B cell (primary cell): Measurements from ENCODE around the gene STEAP4. TPM values are rescaled to one million over a fixed set of nuclear protein-coding genes. Genes with fewer than 3 reads are reported as not detected.

Experiments used
- ATAC-seq: fragments of 200-7000 bp; cut with Tn5 transposase; one replicate; pipeline ENCODE4 v1.10.0; 2021; ENCODE audit warnings: low read depth, mild to moderate bottlenecking, moderate number of reproducible peaks, moderate library complexity
- CTCF ChIA-PET: fragments of 350-600 bp; sonication (Branson Sonifier 250); formaldehyde crosslinking; loops from one replicate; lab custom pipeline; 2021; ENCODE audit warnings: antibody characterized with exemption, inconsistent platforms; lab: Charles Lee
- POLR2A ChIA-PET: fragments of 350-600 bp; sonication (Branson Sonifier 250); formaldehyde crosslinking; loops from one replicate; lab custom pipeline; 2021; ENCODE audit warnings: antibody characterized with exemption; lab: Charles Lee
- DNase-seq: peaks from one replicate; pipeline ENCODE4 v3.0.0; 2013
- H2AFZ ChIP-seq: 2 replicates; pipeline ENCODE4 v1.6.1; 2012; ENCODE audit warnings: mild to moderate bottlenecking, low read depth, low read length; ENCODE audit not compliant: insufficient read depth, poor library complexity, severe bottlenecking
- H3K27ac ChIP-seq, 2 donors: 1 replicate in 1 of 2; 2 replicates in 1 of 2; pipeline ENCODE4 v1.5.1; 2012 to 2013; ENCODE audit warnings: low read length in 2 of 2, mild to moderate bottlenecking in 2 of 2, moderate library complexity in 1 of 2
- H3K27me3 ChIP-seq, 4 experiments: fragments of 200-600 bp in 1 of 4; sonication (generic) in 1 of 4; replicated peaks in 1 of 4; 1 replicate in 2 of 4; 2 replicates in 2 of 4; pipeline versions ENCODE4 v1.6.1 to v1.7.0; 2013 to 2016; ENCODE audit warnings: low read length in 3 of 4, mild to moderate bottlenecking in 2 of 4, mixed read lengths in 1 of 4, moderate library complexity in 1 of 4; ENCODE audit not compliant: insufficient read depth in 4 of 4, control insufficient read depth in 3 of 4; ENCODE audit errors: control extremely low read depth in 1 of 4
- H3K36me3 ChIP-seq, 2 experiments: replicated peaks in 1 of 2; 1 replicate in 1 of 2; 2 replicates in 1 of 2; pipeline versions ENCODE4 v1.6.1 to v1.7.1; 2013; ENCODE audit warnings: low read length in 1 of 2; ENCODE audit not compliant: insufficient read depth in 2 of 2, control insufficient read depth in 1 of 2; ENCODE audit errors: control extremely low read depth in 1 of 2, extremely low read depth in 1 of 2
- H3K4me1 ChIP-seq, 2 donors: fragments of 200-600 bp in 1 of 2; sonication (generic) in 1 of 2; 1 replicate in 1 of 2; 2 replicates in 1 of 2; pipeline versions ENCODE4 v1.5.1 to v1.6.1; 2013 to 2017; ENCODE audit warnings: low read length in 2 of 2; ENCODE audit not compliant: control insufficient read depth in 2 of 2, insufficient read depth in 2 of 2
- H3K4me2 ChIP-seq: replicated peaks from 2 replicates; pipeline ENCODE3; 2012; ENCODE audit warnings: mild to moderate bottlenecking, low read depth, low read length; ENCODE audit not compliant: poor library complexity, severe bottlenecking
- H3K4me3 ChIP-seq, 5 experiments: fragments of 200-600 bp in 1 of 5; sonication (generic) in 1 of 5; 1 replicate in 3 of 5; 2 replicates in 2 of 5; pipeline versions ENCODE4 v1.5.1 to v1.7.0; 2011 to 2016; ENCODE audit warnings: low read length in 4 of 5, mild to moderate bottlenecking in 4 of 5, low read depth in 2 of 5, control low read depth in 1 of 5, moderate library complexity in 1 of 5; ENCODE audit not compliant: insufficient read depth in 1 of 5; ENCODE audit errors: control extremely low read depth in 1 of 5, extremely low read depth in 1 of 5
- H3K79me2 ChIP-seq: fragments of 200-600 bp; sonication (generic); one replicate; pipeline ENCODE4 v1.6.0; 2016; ENCODE audit warnings: low read length; ENCODE audit not compliant: control insufficient read depth, insufficient read depth
- H3K9ac ChIP-seq: fragments of 200-600 bp; sonication (generic); 2 replicates; pipeline ENCODE4 v1.6.1; 2017; ENCODE audit warnings: mild to moderate bottlenecking, low read length, moderate library complexity
- H3K9me3 ChIP-seq, 3 donors: one replicate each; pipeline versions ENCODE4 v1.6.1 to v1.7.1; 2013; ENCODE audit warnings: low read length in 2 of 3; ENCODE audit not compliant: control insufficient read depth in 2 of 3, insufficient read depth in 1 of 3; ENCODE audit errors: control extremely low read depth in 1 of 3
- H4K20me1 ChIP-seq: 2 replicates; pipeline ENCODE4 v1.6.0; 2012; ENCODE audit warnings: mild to moderate bottlenecking, low read length; ENCODE audit not compliant: insufficient read depth, control insufficient read depth, poor library complexity, severe bottlenecking
- H3K27ac Mint-ChIP-seq: one replicate; pipeline ENCODE4 v1.8.0; 2021; ENCODE audit warnings: mixed read lengths
- H3K27me3 Mint-ChIP-seq: one replicate; pipeline ENCODE4 v1.8.0; 2021; ENCODE audit warnings: mixed read lengths
- H3K4me1 Mint-ChIP-seq: one replicate; pipeline ENCODE4 v1.8.0; 2021; ENCODE audit warnings: mixed read lengths
- H3K4me3 Mint-ChIP-seq: one replicate; pipeline ENCODE4 v1.8.0; 2021; ENCODE audit warnings: mixed read lengths
- H3K9me3 Mint-ChIP-seq: one replicate; pipeline ENCODE4 v1.8.0; 2022; ENCODE audit warnings: mixed read lengths; ENCODE audit not compliant: insufficient read depth
- EZH2 ChIP-seq: IDR thresholded peaks from 2 replicates; pipeline ENCODE4 v1.6.1; 2012; ENCODE audit warnings: borderline replicate concordance, low read depth, mild to moderate bottlenecking, moderate library complexity, low read length; ENCODE audit not compliant: insufficient read depth, poor library complexity, severe bottlenecking
- intact Hi-C: fragments of 100-400 bp; cut with micrococcal nuclease; formaldehyde crosslinking; loops from one replicate; pipeline ENCODE4 v1.10.0; 2022
- polyA plus RNA-seq: library from polyadenylated mRNA; depleted of rRNA; stranded (reverse); fragments of >200 nt; gene quantifications from 2 replicates; pipeline ENCODE4 v1.2.3, GENCODE V29; 2012
- total RNA-seq, 2 donors: library from RNA; stranded (reverse); fragments of 120-200 nt in 1 of 2; gene quantifications; 1 replicate in 1 of 2; 2 replicates in 1 of 2; pipeline versions ENCODE4 v1.2.3 to v1.2.4, GENCODE V29; 2013 to 2022
- TF ChIP-seq, protein P1 (sequence below): fragments of 200-600 bp; IDR thresholded peaks from one replicate; pipeline ENCODE4 v1.8.0; 2022; ENCODE audit warnings: antibody characterized with exemption, mild to moderate bottlenecking

Gene STEAP4
- total and polyA plus RNA-seq, 2 donors (not counting 1 experiment from before 2014, with no cell fraction given): 0.04 TPM; not detected in 1

DNA sequence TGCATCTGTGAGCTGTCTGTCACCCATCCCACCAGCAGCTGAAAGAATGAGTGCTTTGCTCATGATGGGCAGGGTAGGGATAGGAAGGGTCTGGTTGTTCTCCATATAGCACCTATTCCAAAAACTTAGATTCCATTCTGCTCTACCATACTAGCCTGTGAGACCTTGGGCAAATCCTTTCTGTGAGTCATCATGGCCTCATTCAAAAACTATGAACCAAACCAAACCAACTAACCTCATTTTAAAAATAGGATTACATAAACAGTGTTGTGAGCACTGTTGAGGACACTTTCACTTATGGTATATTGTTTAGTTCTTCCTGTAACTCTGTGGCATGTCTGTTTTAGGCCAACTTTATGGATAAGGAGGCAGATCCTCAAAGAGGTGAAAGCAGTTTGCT, 30.9 kb upstream of the STEAP4 start:
- no peak overlapping the region for H3K4me2 ChIP-seq
- H3K79me2 ChIP-seq: no peaks in the 10 kb centered on the region
- Mint-ChIP-seq H3K4me3 (no peak overlapping the region), H3K27me3 (peaks cover 3% of the 10 kb centered on the region), H3K27ac (no peak overlapping the region), H3K4me1 (no peaks in the 10 kb centered on the region), H3K9me3 (no peaks in the 10 kb centered on the region)
- TF ChIP-seq EZH2: no peak
- TF ChIP-seq, protein P1, sequence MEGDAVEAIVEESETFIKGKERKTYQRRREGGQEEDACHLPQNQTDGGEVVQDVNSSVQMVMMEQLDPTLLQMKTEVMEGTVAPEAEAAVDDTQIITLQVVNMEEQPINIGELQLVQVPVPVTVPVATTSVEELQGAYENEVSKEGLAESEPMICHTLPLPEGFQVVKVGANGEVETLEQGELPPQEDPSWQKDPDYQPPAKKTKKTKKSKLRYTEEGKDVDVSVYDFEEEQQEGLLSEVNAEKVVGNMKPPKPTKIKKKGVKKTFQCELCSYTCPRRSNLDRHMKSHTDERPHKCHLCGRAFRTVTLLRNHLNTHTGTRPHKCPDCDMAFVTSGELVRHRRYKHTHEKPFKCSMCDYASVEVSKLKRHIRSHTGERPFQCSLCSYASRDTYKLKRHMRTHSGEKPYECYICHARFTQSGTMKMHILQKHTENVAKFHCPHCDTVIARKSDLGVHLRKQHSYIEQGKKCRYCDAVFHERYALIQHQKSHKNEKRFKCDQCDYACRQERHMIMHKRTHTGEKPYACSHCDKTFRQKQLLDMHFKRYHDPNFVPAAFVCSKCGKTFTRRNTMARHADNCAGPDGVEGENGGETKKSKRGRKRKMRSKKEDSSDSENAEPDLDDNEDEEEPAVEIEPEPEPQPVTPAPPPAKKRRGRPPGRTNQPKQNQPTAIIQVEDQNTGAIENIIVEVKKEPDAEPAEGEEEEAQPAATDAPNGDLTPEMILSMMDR: no peak
- no peaks in the 10 kb centered on the region for H3K9me3 ChIP-seq
- ATAC-seq (no peak), DNase-seq (no peak)
- H3K27ac ChIP-seq: no peak overlapping the region
- no peaks in the 10 kb centered on the region for H3K4me1 ChIP-seq
- intact Hi-C loops: no loop called here
- H2AFZ ChIP-seq: no peak overlapping the region
- H4K20me1 ChIP-seq: no peaks in the 10 kb centered on the region
- H3K27me3 ChIP-seq: peaks cover 0 to 4% (median 2%) of the 10 kb centered on the region in 4 experiments
- ChIA-PET POLR2A (no interaction called here), CTCF (no interaction called here)
- no peak overlapping the region for H3K4me3 ChIP-seq
- H3K36me3 ChIP-seq: no peaks in the 10 kb centered on the region
- no peak overlapping the region for H3K9ac ChIP-seq

DNA sequence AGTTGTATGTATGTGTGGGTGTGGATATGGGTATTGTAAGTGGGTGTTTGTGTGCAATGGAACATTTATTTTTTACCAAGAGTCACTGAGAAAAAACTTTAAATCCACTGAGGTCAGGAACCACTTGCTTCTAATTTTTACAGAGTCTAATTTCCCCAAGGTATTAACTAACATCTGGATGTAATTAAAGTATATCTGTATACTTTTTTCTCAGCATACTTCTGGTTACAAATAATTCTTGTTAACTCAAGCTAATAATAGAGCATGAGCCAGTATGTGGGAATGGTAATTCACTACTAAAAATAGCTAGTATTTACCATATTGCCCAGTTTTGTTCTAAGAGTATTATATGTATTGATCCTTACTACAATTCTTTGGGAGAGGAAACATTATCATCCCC, 24.6 kb upstream of the STEAP4 start:
- H3K27me3 ChIP-seq: peaks cover 0 to 4% (median 2%) of the 10 kb centered on the region in 4 experiments
- H3K9ac ChIP-seq: no peak overlapping the region
- intact Hi-C loops: no loop called here
- no peak overlapping the region for H2AFZ ChIP-seq
- DNase-seq: no peak
- no peak overlapping the region for H3K27ac Mint-ChIP-seq
- no peak overlapping the region for H3K4me2 ChIP-seq
- H3K36me3 ChIP-seq: no peaks in the 10 kb centered on the region
- H3K4me1 Mint-ChIP-seq: no peaks in the 10 kb centered on the region
- no peak overlapping the region for H3K4me3 Mint-ChIP-seq
- peaks cover 3% of the 10 kb centered on the region for H3K27me3 Mint-ChIP-seq
- H3K4me1 ChIP-seq: no peaks in the 10 kb centered on the region
- H3K9me3 Mint-ChIP-seq: no peaks in the 10 kb centered on the region
- H3K4me3 ChIP-seq: no peak overlapping the region
- H3K9me3 ChIP-seq: peaks cover 0 to 11% (median 0%) of the 10 kb centered on the region in 3 donors
- TF ChIP-seq, protein P1: no peak
- TF ChIP-seq EZH2: no peak
- POLR2A ChIA-PET: no interaction called here
- CTCF ChIA-PET: no interaction called here
- no peak overlapping the region for H3K27ac ChIP-seq
- H3K79me2 ChIP-seq: no peaks in the 10 kb centered on the region
- ATAC-seq: no peak
- no peaks in the 10 kb centered on the region for H4K20me1 ChIP-seq
